ENCODE measurements around the gene BCO2.

DNA sequence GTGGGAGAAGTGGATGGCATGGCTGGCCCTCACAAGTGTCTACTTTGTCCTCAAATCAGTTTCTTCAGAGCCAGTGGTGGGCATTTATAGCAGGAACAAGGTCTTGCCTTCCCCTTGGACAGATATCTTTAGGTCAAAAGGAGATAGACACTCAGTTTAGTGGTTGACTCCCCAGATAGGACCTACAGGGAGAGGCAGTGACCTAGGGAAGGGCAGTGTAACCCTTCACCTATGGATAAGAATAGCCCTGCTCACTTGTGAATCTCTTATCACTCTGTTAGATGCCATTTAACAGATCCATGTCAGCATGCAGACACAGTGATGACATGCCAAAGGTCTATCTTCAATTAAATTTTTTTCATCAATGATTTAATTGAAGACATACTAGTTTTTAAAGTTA is 11.0 kb downstream of the BCO2 start:
- TF ChIP-seq CTCF (IDR thresholded peaks at IDR 0.05) (no peak), POLR2A (IDR thresholded peaks at IDR 0.05) (no peak)

Data from adrenal gland (tissue), 5 donors.